Transverse colon (tissue), 4 donors: ENCODE data around the gene CPNE1. TPM values are rescaled to one million over a fixed set of nuclear protein-coding genes. Genes with fewer than 3 reads are reported as not detected.

Source experiments
- DNase-seq: peaks from one replicate; pipeline ENCODE4 v3.0.0-alpha.2; 2019
- H3K27ac ChIP-seq, 4 donors: fragments of 200-600 bp; sonication (generic); 2 replicates each; pipeline ENCODE4 v1.5.1; 2016 to 2018; ENCODE audit warnings: inconsistent platforms in 4 of 4
- H3K27me3 ChIP-seq: fragments of 200-600 bp; sonication (generic); 2 replicates; pipeline ENCODE4 v1.5.1; 2017; ENCODE audit warnings: inconsistent platforms
- H3K36me3 ChIP-seq, 4 donors: fragments of 200-600 bp; sonication (generic); 2 replicates each; pipeline ENCODE4 v1.5.1; 2017 to 2019; ENCODE audit warnings: inconsistent platforms in 4 of 4
- H3K4me1 ChIP-seq, 4 donors: fragments of 200-600 bp; sonication (generic); 2 replicates each; pipeline ENCODE4 v1.5.1; 2017 to 2020; ENCODE audit warnings: inconsistent platforms in 4 of 4
- H3K4me3 ChIP-seq, 4 donors: fragments of 200-600 bp; sonication (generic); 1 replicate in 1 of 4; 2 replicates in 3 of 4; pipeline versions ENCODE4 v1.5.1 to v1.6.1; 2017 to 2019; ENCODE audit warnings: inconsistent platforms in 4 of 4
- H3K9me3 ChIP-seq, 2 donors: fragments of 200-600 bp; sonication (generic); 2 replicates each; pipeline ENCODE4 v1.5.1; 2017 to 2019; ENCODE audit warnings: inconsistent platforms in 2 of 2
- EP300 ChIP-seq: sonication (generic); formaldehyde crosslinking; IDR thresholded peaks from one replicate; pipeline ENCODE4 v1.6.1; 2017; ENCODE audit warnings: antibody characterized with exemption, low read depth
- POLR2A ChIP-seq: fragments of 450-650 bp; IDR thresholded peaks from one replicate; pipeline ENCODE4 v1.6.1; 2016; ENCODE audit warnings: antibody characterized with exemption, mild to moderate bottlenecking, moderate library complexity
- POLR2AphosphoS5 ChIP-seq, 3 donors: sonication (generic); formaldehyde crosslinking; IDR thresholded peaks; one replicate each; pipeline ENCODE4 v1.6.1; 2016; ENCODE audit warnings: antibody characterized with exemption in 3 of 3
- WGBS, 2 donors: methylation state at CpG; one replicate each; pipeline ENCODE4 v1.1.5; 2018; ENCODE audit warnings: low coverage in 1 of 2; 5-methylcytosine and 5-hydroxymethylcytosine counted together
- in situ Hi-C, 4 donors: fragments of 200-750 bp; cut with MboI; loops; one replicate each; pipeline versions ENCODE4 v1.15.0 to v1.15.1; 2017; ENCODE audit warnings: low sequenced_read_pairs in 3 of 4, low pct_ligation_motif_present in 1 of 4, low pct_unique_long_range_greater_than_20kb in 1 of 4
- intact Hi-C: fragments of 100-400 bp; cut with DNase I; formaldehyde crosslinking; loops from one replicate; pipeline ENCODE4 v1.15.1; 2023; ENCODE audit warnings: low total_unique reads
- total RNA-seq, 4 donors: library from RNA; depleted of rRNA; stranded (reverse); fragments of >200 nt; gene quantifications; one replicate each; pipeline ENCODE4 v1.1.0, GENCODE V29; 2016
- TF ChIP-seq, protein P1 (sequence below), 5 experiments: fragments of 200-600 bp in 3 of 5; fragments of 450-650 bp in 2 of 5; sonication (generic) in 3 of 5; IDR thresholded peaks; 1 replicate in 2 of 5; 2 replicates in 3 of 5; pipeline ENCODE4 v1.5.1; 2016 to 2017; ENCODE audit warnings: antibody characterized with exemption in 5 of 5, inconsistent platforms in 3 of 5, mild to moderate bottlenecking in 2 of 5, moderate library complexity in 1 of 5

CPNE1 gene
- total RNA-seq, 4 donors from 2014 or later, result 67.7 to 225 (median 132) TPM

GRCh38 chr20:35598899-35599775, 65.6 kb downstream of the CPNE1 start:
- TF ChIP-seq POLR2A (no peak), POLR2AphosphoS5 (IDR thresholded peaks at IDR 0.05) (no peak)
- TF ChIP-seq, protein P1, sequence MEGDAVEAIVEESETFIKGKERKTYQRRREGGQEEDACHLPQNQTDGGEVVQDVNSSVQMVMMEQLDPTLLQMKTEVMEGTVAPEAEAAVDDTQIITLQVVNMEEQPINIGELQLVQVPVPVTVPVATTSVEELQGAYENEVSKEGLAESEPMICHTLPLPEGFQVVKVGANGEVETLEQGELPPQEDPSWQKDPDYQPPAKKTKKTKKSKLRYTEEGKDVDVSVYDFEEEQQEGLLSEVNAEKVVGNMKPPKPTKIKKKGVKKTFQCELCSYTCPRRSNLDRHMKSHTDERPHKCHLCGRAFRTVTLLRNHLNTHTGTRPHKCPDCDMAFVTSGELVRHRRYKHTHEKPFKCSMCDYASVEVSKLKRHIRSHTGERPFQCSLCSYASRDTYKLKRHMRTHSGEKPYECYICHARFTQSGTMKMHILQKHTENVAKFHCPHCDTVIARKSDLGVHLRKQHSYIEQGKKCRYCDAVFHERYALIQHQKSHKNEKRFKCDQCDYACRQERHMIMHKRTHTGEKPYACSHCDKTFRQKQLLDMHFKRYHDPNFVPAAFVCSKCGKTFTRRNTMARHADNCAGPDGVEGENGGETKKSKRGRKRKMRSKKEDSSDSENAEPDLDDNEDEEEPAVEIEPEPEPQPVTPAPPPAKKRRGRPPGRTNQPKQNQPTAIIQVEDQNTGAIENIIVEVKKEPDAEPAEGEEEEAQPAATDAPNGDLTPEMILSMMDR (IDR thresholded peaks at IDR 0.05), result no peak
- peaks cover 7 to 18% (median 15%) of the 10 kb centered on the region in 4 donors for H3K4me1 ChIP-seq
- in situ Hi-C loops (no loop called here), intact Hi-C loops (no loop called here)
- no peak overlapping the region for H3K27ac ChIP-seq
- 69 to 73% methylated on average over 5 to 20 of the region's 22 CpGs for WGBS, 2 donors
- H3K9me3 ChIP-seq, result no peaks in the 10 kb centered on the region
- peak; percentile 60 for DNase-seq
- H3K36me3 ChIP-seq, result no peaks in the 10 kb centered on the region
- H3K4me3 ChIP-seq, result no peak overlapping the region
- H3K27me3 ChIP-seq, result peaks cover 19% of the 10 kb centered on the region

DNA sequence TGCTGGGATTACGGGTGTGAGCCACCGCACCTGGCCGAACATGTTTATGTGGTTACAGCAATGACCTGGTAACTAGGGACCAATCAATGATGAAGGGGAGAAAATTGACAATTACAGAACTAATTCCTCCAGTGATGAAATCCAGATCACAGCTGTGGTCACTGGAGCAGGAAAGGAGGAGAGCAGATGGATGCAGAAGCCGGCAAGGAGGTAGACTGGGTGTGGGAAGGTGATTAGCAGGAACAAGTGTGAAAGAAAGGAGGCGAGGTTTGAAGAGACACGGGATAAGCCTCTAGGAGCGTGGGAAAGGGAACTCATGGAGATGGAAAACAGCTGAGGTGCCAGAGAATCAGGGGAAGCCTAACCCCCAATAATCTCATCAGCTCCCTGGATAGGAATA, 66.2 kb downstream of the CPNE1 start:
- Histone ChIP-seq H3K9me3 (no peaks in the 10 kb centered on the region), H3K4me3 (no peak overlapping the region), H3K36me3 (no peaks in the 10 kb centered on the region), H3K27ac (no peak overlapping the region), H3K4me1 (peaks cover 7 to 18% (median 15%) of the 10 kb centered on the region in 4 donors), H3K27me3 (peaks cover 19% of the 10 kb centered on the region)
- WGBS, 2 donors, result 39 to 43% methylated on average over 4 to 7 of the region's 7 CpGs
- in situ Hi-C loops, result no loop called here
- DNase-seq, result no peak
- TF ChIP-seq POLR2AphosphoS5 (IDR thresholded peaks at IDR 0.05), result no peak
- no peak for TF ChIP-seq EP300
- no peak for TF ChIP-seq POLR2A
- TF ChIP-seq, protein P1 (IDR thresholded peaks at IDR 0.05), result no peak
- intact Hi-C loops, result no loop called here

DNA sequence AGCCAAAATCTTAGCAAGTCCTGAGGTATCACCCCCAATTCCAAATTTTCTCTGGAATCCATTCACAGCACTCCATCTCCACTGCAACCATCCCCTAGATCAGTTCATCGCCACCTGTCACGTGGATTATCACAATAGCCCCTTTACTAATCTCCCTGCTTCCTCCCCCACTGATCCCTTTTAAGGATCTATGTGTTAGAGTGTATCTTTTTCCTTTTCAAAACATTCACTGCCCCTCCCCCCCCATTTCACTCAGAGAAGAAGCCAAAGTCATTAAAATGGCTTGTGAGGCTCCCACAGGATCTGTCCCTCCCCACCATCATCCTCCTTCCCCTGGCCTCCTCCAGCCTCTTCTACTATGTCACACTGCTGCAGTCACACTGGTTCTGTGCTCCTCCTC, 67.5 kb downstream of the CPNE1 start:
- intact Hi-C loops, result no loop called here

GRCh38 chr20:35595901-35596300, 68.8 kb downstream of the CPNE1 start:
- 61 to 92% methylated on average over 2 to 7 of the region's 7 CpGs for WGBS, 2 donors
- intact Hi-C loops, result no loop called here
- H3K27me3 ChIP-seq, result peaks cover 12% of the 10 kb centered on the region
- H3K4me1 ChIP-seq, result peaks cover 3 to 13% (median 5%) of the 10 kb centered on the region in 4 donors
- no peak overlapping the region for H3K4me3 ChIP-seq
- H3K27ac ChIP-seq, result no peak overlapping the region
- DNase-seq, result no peak
- TF ChIP-seq, protein P1 (IDR thresholded peaks at IDR 0.05), result no peak
- no peak for TF ChIP-seq POLR2A
- no peak for TF ChIP-seq EP300
- TF ChIP-seq POLR2AphosphoS5 (IDR thresholded peaks at IDR 0.05), result no peak
- no peaks in the 10 kb centered on the region for H3K36me3 ChIP-seq
- no peaks in the 10 kb centered on the region for H3K9me3 ChIP-seq
- in situ Hi-C loops, result no loop called here

More for the DNA sequence above, 67.5 kb downstream of the CPNE1 start:
- H3K4me1 ChIP-seq, result peaks cover 7 to 25% (median 17%) of the 10 kb centered on the region in 4 donors
- TF ChIP-seq POLR2AphosphoS5 (IDR thresholded peaks at IDR 0.05) (no peak), EP300 (no peak), POLR2A (no peak)
- TF ChIP-seq, protein P1 (IDR thresholded peaks at IDR 0.05), result no peak
- no peak for DNase-seq
- no peak overlapping the region for H3K4me3 ChIP-seq
- peaks cover 19% of the 10 kb centered on the region for H3K27me3 ChIP-seq
- no peaks in the 10 kb centered on the region for H3K9me3 ChIP-seq
- 92% methylated on average over 2 of the region's 2 CpGs; no CpG with 5 or more reads in 1 of the 2 donors for WGBS, 2 donors
- H3K27ac ChIP-seq, result no peak overlapping the region
- no peaks in the 10 kb centered on the region for H3K36me3 ChIP-seq
- in situ Hi-C loops, result no loop called here
